ENCODE measurements around the gene KNDC1.

Gene KNDC1

DNA sequence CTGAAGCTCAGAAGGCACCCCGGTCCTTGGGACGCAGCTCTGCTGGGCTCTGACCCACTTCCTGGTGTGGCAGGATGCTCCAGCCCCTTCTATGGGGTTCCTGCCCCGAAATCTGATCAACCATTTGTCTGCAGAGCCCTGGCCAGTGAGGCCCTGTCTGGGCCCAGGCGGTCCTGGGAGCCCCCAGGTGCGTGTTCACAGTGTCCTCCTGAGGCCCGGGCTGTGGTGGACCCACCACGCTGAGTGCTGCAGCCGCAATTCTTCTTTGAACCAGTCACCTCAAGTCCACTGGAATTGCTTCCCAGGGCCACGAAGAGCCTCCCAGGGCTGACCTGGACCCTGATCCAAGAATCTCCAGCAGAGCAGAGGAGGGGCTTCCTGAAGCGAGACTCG is 19.1 kb downstream of the KNDC1 start:
- DNase-seq: no peak

DNA sequence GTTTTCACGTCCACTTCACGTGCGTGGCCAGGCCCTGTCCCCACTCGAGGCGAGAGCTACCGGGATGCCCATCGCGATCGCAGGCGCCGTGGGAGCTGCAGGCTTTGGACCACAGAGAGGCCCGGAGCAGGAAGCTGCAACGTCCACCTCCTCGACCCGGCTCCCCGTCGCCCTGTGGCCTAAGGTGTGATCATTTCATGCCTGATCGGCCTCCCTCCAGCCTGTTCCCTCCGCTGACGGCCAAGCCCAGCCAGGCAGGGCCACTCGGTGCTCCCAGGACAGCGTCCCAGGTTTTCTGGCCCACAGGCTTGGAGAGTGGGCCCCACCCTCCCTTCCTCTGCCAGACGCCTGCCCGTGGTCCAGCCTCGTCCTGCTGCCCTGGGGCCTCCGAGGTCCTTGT is 19.6 kb downstream of the KNDC1 start:
- no peak for DNase-seq

- no peak for DNase-seq
Observed at GRCh38 chr10:133180192-133180964, 20.4 kb downstream of the KNDC1 start.

DNA sequence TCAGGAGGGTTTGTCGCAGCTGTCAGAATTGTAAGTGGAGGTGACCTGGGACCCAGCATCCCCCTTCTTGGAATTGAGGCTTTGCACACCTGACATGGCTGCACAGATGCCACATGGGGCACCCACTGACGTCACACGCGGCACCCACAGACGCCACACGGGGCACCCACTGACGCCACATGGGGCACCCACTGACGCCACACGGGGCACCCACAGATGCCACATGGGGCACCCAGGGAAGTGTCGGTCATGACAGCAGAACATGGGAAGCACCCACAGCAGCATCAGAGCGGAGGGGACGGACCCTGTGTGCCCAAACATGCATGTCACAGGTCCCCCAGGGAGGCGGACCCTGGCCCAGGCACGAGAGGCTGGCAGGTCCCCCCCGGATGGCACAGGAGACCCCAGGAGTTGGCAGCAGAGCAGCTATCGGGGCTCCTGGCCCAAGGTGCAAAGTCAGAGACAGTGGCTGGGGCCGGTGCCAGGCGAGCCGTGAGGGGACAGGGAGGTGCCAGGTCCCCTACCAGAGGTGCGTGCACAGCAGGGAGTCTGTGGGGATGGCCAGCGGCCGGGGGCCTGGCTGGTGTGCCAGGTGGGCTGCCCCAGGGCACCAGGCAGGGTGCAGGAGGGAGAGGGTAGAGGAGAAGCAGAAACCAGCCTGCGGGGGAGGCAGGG is 21.1 kb downstream of the KNDC1 start:
- no peak for DNase-seq

- DNase-seq: no peak
Observed at GRCh38 chr10:133182190-133182589, 22.2 kb downstream of the KNDC1 start.

DNA sequence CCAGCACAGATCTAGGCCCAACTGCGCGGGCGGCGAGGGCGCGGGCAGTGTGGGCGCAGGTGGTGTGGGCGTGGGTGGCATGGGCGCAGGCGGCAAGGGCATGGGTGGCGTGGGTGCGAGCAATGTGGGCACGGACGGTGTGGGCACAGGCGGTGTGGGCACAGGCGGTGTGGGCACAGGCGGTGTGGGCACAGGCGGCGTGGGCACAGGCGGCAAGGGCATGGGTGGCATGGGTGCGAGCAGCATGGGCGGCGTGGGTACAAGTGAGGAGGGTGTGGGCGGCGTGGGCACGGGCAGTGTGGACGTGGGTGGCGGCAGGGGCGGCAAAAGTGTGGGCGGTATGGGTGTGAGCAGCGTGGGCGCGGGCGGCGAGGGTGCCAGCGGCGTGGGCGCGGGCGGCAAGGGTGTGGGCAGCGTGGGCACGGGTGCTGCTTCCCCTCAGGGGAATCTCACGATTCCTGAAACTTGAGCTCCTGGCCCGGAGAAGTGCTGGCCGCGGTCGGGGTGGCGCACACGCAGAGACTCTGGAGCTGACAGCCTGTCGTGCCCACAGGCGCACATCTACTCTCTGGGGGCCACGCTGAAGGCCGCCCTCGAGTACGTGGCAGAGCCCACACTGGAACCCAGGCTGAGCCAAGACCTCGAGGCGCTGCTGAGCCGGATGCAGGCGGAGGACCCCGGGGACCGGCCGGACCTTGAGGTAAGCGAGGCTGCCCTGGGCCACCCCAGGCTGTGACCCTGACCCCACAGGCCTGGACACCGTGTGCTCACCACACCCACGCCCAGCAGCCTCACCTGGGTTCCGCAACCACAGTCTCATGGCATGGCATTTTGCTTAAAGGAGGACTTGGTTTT is 23.0 kb downstream of the KNDC1 start:
- no peak for DNase-seq

- DNase-seq: no peak
Observed at GRCh38 chr10:133183646-133184378, 23.8 kb downstream of the KNDC1 start.

- no peak for DNase-seq
Observed at GRCh38 chr10:133184591-133185244, 24.7 kb downstream of the KNDC1 start.

DNA sequence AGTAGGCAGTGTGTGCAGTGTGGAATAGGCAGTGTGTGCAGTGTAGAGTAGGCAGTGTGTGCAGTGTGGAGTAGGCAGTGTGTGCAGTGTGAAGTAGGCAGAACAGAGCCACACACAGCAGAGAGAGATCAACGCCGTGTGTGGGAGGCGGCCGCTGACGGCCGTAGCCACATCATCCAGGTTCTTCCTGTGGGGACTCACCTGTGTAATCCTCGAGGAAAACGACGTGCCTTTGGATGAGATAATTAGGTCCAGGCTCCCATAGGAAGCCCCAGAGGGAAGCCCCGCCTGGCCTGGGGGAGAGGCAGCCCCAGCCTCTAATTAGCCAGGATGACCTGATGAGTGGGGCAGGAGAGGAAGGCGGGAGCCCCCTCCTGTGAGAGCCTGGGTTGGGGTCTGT is 25.4 kb downstream of the KNDC1 start:
- DNase-seq: no peak

- no peak for DNase-seq
Observed at GRCh38 chr10:133185916-133186315, 25.9 kb downstream of the KNDC1 start.

GRCh38 chr10:133186416-133187090 is 26.5 kb downstream of the KNDC1 start:
- DNase-seq: no peak

- DNase-seq: no peak
Observed at GRCh38 chr10:133187091-133187905, 27.3 kb downstream of the KNDC1 start.

DNA sequence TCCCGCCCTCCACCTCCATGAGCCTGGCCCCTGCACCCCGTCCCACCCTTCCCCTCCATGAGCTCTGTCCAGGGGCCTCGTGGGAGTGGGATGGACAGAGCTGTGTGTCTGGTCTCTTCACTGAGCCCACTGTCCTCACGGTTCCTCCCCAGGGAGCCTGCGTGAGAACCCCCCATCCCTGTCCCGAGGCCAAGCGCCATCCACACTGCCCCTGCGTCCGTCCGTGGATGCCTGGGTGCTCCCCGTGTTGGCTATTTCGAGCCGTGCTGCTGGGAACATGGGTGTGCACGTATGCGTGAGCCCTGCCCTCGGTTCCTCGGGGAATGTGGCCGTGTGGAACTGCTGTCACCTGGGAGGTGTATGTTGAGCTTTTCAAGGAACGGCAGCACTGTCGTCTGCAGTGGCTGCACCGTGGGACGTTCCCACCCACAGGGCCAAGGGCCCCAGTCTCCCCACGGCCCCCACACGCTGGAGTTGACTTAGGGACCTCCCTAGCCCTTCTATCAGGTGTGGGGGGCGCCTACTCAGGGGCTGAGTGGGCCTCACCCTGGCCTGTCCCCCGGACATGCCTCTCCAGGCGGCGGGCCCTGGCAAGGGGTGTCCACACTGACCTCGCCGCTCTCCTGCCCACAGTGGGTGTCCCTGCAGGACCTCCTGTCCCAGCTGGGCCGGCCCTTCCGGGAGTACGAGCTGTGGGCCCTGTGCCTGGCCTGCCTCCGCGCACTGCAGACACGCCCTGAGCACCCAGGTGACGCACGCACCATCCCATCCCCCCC is 28.1 kb downstream of the KNDC1 start:
- DNase-seq: no peak

- no peak for DNase-seq
Observed at GRCh38 chr10:133189256-133189655, 29.2 kb downstream of the KNDC1 start.

DNA sequence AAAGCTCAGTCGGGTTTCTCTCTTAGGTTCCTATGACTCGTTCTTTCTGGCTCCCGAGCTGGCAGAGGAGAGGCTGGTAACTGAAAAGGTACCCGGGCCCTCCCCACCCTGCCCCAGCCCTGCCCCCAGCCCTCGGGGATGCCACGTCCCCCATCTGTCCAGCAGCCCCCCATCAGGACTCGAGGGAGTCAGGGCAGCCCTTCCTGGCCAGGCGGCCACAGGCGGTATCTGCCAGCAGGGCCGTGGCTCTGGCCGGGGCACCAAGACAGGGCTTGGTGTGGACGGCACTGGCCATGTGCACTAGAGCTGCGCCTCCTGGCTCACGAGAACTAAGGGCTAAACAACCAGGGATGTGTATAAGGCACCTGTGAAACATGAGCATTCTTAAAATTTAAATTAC is 29.7 kb downstream of the KNDC1 start:
- no peak for DNase-seq

GRCh38 chr10:133190225-133190624 is 30.2 kb downstream of the KNDC1 start:
- DNase-seq: no peak

DNA sequence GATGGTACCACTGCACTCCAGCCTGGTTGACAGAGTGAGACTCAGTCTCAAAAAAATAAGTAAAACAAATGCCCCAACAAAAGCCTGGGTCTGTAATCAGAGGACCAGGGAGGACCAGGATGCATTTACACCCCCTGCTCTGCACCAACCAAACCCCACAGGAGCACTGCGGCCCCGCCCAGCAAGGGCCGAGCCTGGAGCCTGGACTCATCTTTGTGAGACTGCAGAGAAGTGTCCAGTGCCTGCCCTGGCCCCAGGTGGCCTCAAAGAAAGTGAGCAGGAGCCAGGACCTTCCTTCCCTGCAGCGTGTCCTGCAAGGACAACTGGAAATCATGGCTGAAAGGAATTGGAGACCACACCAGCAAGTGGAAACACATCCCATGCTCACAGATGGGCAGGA is 31.6 kb downstream of the KNDC1 start:
- DNase-seq: no peak

- no peak for DNase-seq
Observed at GRCh38 chr10:133194151-133194550, 34.1 kb downstream of the KNDC1 start.

GRCh38 chr10:133195096-133195495 is 35.1 kb downstream of the KNDC1 start:
- no peak for DNase-seq

GRCh38 chr10:133195611-133196010 is 35.6 kb downstream of the KNDC1 start:
- DNase-seq: no peak

Data from NCI-H524 treated with DMSO at 0.1 percent for 48 hours (cell line).